Loucy (cell line): ENCODE measurements around the gene MAN1B1.

Experiments
- CTCF ChIP-seq: fragments of 200-600 bp; sonication (generic); conservative IDR thresholded peaks from 2 replicates; pipeline ENCODE4 v1.5.1; 2014; ENCODE audit warnings: mild to moderate bottlenecking, antibody characterized with exemption, low read length
- EZH2phosphoT487 ChIP-seq: fragments of 200-600 bp; IDR thresholded peaks from 2 replicates; pipeline ENCODE4 v1.6.1; 2018; ENCODE audit warnings: antibody characterized with exemption, mild to moderate bottlenecking, moderate library complexity, borderline replicate concordance

- no peak for TF ChIP-seq CTCF
- TF ChIP-seq EZH2phosphoT487, result no peak
These were observed 63.3 kb downstream of the MAN1B1 start for GRCh38 chr9:137149942-137150616.
